ENCODE measurements around the gene TRAPPC2.
A peak's percentile ranks its signal among the peaks of the same experiment; 100 is the strongest.

The TRAPPC2 gene

GRCh38 chrX:13760426-13760825 is 26.0 kb upstream of the TRAPPC2 start:
- no peak for TF ChIP-seq CTCF (IDR thresholded peaks at IDR 0.05; ENCODE audit: low read depth, low read length, poor library complexity, severe bottlenecking)
- TF ChIP-seq EZH2phosphoT487 (IDR thresholded peaks at IDR 0.05; ENCODE audit: borderline replicate concordance, low read length) = no peak
- Histone ChIP-seq H3K9me3 (ENCODE audit: control insufficient read depth, insufficient read depth, low read length) (no peaks in the 10 kb centered on the region), H3K27ac (ENCODE audit: low read depth, low read length) (no peak overlapping the region), H3K27me3 (ENCODE audit: control insufficient read depth, low read length) (no peaks in the 10 kb centered on the region), H3K36me3 (ENCODE audit: control insufficient read depth, low read length) (peaks cover 87% of the 10 kb centered on the region), H3K4me3 (ENCODE audit: low read length) (no peak overlapping the region), H3K79me2 (ENCODE audit: control insufficient read depth, low read length) (no peaks in the 10 kb centered on the region), H3K9me2 (replicated peaks; ENCODE audit: control insufficient read depth, low read length) (no peaks in the 10 kb centered on the region), H3K4me1 (ENCODE audit: control insufficient read depth, low read length) (peaks cover 35% of the 10 kb centered on the region), H3F3A (ENCODE audit: control insufficient read depth, insufficient read depth) (peaks cover 20% of the 10 kb centered on the region), H4K20me1 (ENCODE audit: control insufficient read depth, insufficient read depth, low read depth, low read length) (no peaks in the 10 kb centered on the region), H3K4me2 (ENCODE audit: low read length) (no peak overlapping the region)

GRCh38 chrX:13759152-13759718 is 24.8 kb upstream of the TRAPPC2 start:
- peak overlapping the region; percentile 65 for H3K4me2 ChIP-seq (ENCODE audit: low read length)

GRCh38 chrX:13756381-13756780 is 22.0 kb upstream of the TRAPPC2 start:
- peaks cover 20% of the 10 kb centered on the region for H3F3A ChIP-seq (ENCODE audit: control insufficient read depth, insufficient read depth)
- TF ChIP-seq CTCF (IDR thresholded peaks at IDR 0.05; ENCODE audit: low read depth, low read length, poor library complexity, severe bottlenecking) = no peak
- no peak overlapping the region for H3K27ac ChIP-seq (ENCODE audit: low read depth, low read length)
- H3K9me2 ChIP-seq (replicated peaks; ENCODE audit: control insufficient read depth, low read length) = no peaks in the 10 kb centered on the region
- peaks cover 81% of the 10 kb centered on the region for H3K36me3 ChIP-seq (ENCODE audit: control insufficient read depth, low read length)
- H3K9me3 ChIP-seq (ENCODE audit: control insufficient read depth, insufficient read depth, low read length) = no peaks in the 10 kb centered on the region
- H3K4me1 ChIP-seq (ENCODE audit: control insufficient read depth, low read length) = peaks cover 61% of the 10 kb centered on the region
- no peak overlapping the region for H3K4me2 ChIP-seq (ENCODE audit: low read length)
- H3K27me3 ChIP-seq (ENCODE audit: control insufficient read depth, low read length) = no peaks in the 10 kb centered on the region
- H3K4me3 ChIP-seq (ENCODE audit: low read length) = no peak overlapping the region
- peaks cover 7% of the 10 kb centered on the region for H3K79me2 ChIP-seq (ENCODE audit: control insufficient read depth, low read length)
- no peaks in the 10 kb centered on the region for H4K20me1 ChIP-seq (ENCODE audit: control insufficient read depth, insufficient read depth, low read depth, low read length)

More at GRCh38 chrX:13759152-13759718, 24.8 kb upstream of the TRAPPC2 start:
- Histone ChIP-seq H3K4me3 (ENCODE audit: low read length) (peak overlapping the region; percentile 55), H4K20me1 (ENCODE audit: control insufficient read depth, insufficient read depth, low read depth, low read length) (no peaks in the 10 kb centered on the region), H3K9me2 (replicated peaks; ENCODE audit: control insufficient read depth, low read length) (no peaks in the 10 kb centered on the region), H3K27ac (ENCODE audit: low read depth, low read length) (peak overlapping the region; percentile 85), H3K27me3 (ENCODE audit: control insufficient read depth, low read length) (no peaks in the 10 kb centered on the region), H3K9me3 (ENCODE audit: control insufficient read depth, insufficient read depth, low read length) (no peaks in the 10 kb centered on the region), H3K36me3 (ENCODE audit: control insufficient read depth, low read length) (peaks cover 85% of the 10 kb centered on the region), H3K79me2 (ENCODE audit: control insufficient read depth, low read length) (no peaks in the 10 kb centered on the region; the same call in 1 of the 2 replicates), H3K4me1 (ENCODE audit: control insufficient read depth, low read length) (peaks cover 45% of the 10 kb centered on the region), H3F3A (ENCODE audit: control insufficient read depth, insufficient read depth) (peaks cover 20% of the 10 kb centered on the region)
- TF ChIP-seq EZH2phosphoT487 (IDR thresholded peaks at IDR 0.05; ENCODE audit: borderline replicate concordance, low read length) (no peak), CTCF (IDR thresholded peaks at IDR 0.05; ENCODE audit: low read depth, low read length, poor library complexity, severe bottlenecking) (no peak)

Data from DOHH2 (cell line).